Peyer's patch (tissue), 4 donors: Measurements from ENCODE around the gene KRT9. TPM values are rescaled to one million over a fixed set of nuclear protein-coding genes. Genes with fewer than 3 reads are reported as not detected.
"Not testable (repeated sequence)": the region's sequence is repeated elsewhere in the genome, so short reads cannot be mapped to it uniquely, and the experiment has no call there.

Source experiments
- DNase-seq, 3 donors: peaks; one replicate each; pipeline ENCODE4 v3.0.0-alpha.2; 2017 to 2019
- H3K27ac ChIP-seq, 4 donors: fragments of 200-600 bp; sonication (generic); one replicate each; pipeline ENCODE4 v1.5.1; 2016 to 2019
- H3K27me3 ChIP-seq, 2 donors: fragments of 200-600 bp; sonication (generic); one replicate each; pipeline ENCODE4 v1.5.1; 2019
- H3K36me3 ChIP-seq, 3 donors: fragments of 200-600 bp; sonication (generic); one replicate each; pipeline ENCODE4 v1.5.1; 2016 to 2019
- H3K4me1 ChIP-seq, 4 donors: fragments of 200-600 bp; sonication (generic); one replicate each; pipeline ENCODE4 v1.5.1; 2016 to 2019
- H3K4me3 ChIP-seq, 4 donors: fragments of 200-600 bp; sonication (generic); 1 replicate in 3 of 4; 2 replicates in 1 of 4; pipeline ENCODE4 v1.5.1; 2016 to 2019; ENCODE audit warnings: mild to moderate bottlenecking in 1 of 4
- H3K9me3 ChIP-seq, 4 donors: fragments of 200-600 bp; sonication (generic); one replicate each; pipeline ENCODE4 v1.5.1; 2016 to 2019; ENCODE audit warnings: mild to moderate bottlenecking in 1 of 4
- POLR2A ChIP-seq, 2 donors: fragments of 450-650 bp; IDR thresholded peaks; one replicate each; pipeline ENCODE4 v1.5.1; 2017; ENCODE audit warnings: antibody characterized with exemption in 2 of 2, mild to moderate bottlenecking in 2 of 2, moderate library complexity in 2 of 2
- total RNA-seq, 4 donors: library from RNA; depleted of rRNA; stranded (reverse); fragments of >200 nt; gene quantifications; one replicate each; pipeline ENCODE4 v1.1.0, GENCODE V29; 2016
- TF ChIP-seq, protein P1 (sequence below), 6 experiments: fragments of 450-650 bp in 4 of 6; fragments of 200-600 bp in 2 of 6; sonication (generic) in 1 of 6; IDR thresholded peaks; one replicate each; pipeline ENCODE4 v1.5.1; 2017 to 2019; ENCODE audit warnings: antibody characterized with exemption in 6 of 6, mild to moderate bottlenecking in 3 of 6, moderate library complexity in 1 of 6

Gene KRT9
- total RNA-seq, 4 donors from 2014 or later: not detected

DNA sequence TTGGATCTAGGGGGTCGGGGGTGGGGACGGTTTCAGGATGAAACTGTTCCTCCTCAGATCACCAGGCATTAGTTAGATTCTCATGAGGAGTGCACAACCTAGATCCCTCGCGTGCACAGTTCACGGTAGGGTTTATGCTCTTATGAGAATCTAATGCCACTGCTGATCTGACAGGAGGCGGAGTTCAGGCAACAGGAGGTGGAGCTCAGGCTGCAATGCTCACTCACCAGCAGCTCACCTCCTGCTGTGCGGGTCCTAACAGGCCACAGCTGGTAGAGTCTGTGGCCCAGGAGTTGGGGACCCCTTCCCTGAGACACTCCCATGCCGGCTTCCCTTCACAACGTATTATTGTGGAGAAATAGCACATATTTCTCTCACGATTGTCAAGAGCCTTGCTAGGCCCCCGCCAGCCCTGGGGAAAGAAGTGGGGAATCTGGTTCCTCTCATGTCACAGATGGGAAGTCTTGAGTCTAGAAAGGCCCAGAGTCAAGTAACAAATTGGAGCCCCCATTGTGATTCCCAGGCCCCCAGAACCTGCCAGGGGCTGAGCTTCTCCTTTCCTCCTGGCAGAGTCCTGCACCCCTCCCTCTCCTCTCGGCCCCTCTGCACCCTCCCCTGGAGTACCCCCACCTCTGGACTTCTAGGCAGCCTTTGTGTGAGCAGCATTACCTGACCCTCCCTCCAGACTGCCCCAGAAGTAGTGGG, 20.9 kb upstream of the KRT9 start:
- H3K9me3 ChIP-seq: no peaks in the 10 kb centered on the region
- no peaks in the 10 kb centered on the region for H3K27me3 ChIP-seq
- H3K36me3 ChIP-seq: no peaks in the 10 kb centered on the region
- TF ChIP-seq, protein P1, sequence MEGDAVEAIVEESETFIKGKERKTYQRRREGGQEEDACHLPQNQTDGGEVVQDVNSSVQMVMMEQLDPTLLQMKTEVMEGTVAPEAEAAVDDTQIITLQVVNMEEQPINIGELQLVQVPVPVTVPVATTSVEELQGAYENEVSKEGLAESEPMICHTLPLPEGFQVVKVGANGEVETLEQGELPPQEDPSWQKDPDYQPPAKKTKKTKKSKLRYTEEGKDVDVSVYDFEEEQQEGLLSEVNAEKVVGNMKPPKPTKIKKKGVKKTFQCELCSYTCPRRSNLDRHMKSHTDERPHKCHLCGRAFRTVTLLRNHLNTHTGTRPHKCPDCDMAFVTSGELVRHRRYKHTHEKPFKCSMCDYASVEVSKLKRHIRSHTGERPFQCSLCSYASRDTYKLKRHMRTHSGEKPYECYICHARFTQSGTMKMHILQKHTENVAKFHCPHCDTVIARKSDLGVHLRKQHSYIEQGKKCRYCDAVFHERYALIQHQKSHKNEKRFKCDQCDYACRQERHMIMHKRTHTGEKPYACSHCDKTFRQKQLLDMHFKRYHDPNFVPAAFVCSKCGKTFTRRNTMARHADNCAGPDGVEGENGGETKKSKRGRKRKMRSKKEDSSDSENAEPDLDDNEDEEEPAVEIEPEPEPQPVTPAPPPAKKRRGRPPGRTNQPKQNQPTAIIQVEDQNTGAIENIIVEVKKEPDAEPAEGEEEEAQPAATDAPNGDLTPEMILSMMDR (IDR thresholded peaks at IDR 0.05): no peak
- no peak for TF ChIP-seq POLR2A (IDR thresholded peaks at IDR 0.05)
- no peak overlapping the region for H3K27ac ChIP-seq
- no peak overlapping the region for H3K4me3 ChIP-seq
- H3K4me1 ChIP-seq: no peaks in the 10 kb centered on the region
- DNase-seq: peak in 1 of 3 donors; percentile 19

DNA sequence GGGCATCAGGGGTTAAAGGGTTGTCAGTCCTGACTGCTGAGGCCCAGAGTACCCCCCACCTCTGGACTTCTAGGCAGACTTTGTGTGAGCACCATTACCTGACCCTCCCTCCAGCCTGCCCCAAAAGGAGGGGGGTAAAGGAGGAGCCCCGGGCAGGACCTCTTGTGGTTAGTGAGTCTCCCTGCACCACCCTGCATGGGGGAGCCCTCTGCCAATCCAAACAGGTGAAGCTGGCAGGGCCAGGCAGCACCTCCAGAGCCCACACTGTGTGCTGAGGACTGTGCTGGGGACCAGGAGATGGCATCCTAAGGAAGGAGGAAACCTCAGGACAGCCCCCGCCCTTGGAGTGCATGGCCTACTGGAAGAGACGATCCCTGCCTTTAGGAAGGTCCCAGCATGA, 17.4 kb upstream of the KRT9 start:
- H3K36me3 ChIP-seq: no peaks in the 10 kb centered on the region
- H3K9me3 ChIP-seq: no peaks in the 10 kb centered on the region
- no peaks in the 10 kb centered on the region for H3K27me3 ChIP-seq
- no peak for TF ChIP-seq POLR2A (IDR thresholded peaks at IDR 0.05)
- TF ChIP-seq, protein P1 (IDR thresholded peaks at IDR 0.05): no peak
- H3K27ac ChIP-seq: no peak overlapping the region
- no peaks in the 10 kb centered on the region for H3K4me1 ChIP-seq
- DNase-seq: no peak
- H3K4me3 ChIP-seq: no peak overlapping the region

DNA sequence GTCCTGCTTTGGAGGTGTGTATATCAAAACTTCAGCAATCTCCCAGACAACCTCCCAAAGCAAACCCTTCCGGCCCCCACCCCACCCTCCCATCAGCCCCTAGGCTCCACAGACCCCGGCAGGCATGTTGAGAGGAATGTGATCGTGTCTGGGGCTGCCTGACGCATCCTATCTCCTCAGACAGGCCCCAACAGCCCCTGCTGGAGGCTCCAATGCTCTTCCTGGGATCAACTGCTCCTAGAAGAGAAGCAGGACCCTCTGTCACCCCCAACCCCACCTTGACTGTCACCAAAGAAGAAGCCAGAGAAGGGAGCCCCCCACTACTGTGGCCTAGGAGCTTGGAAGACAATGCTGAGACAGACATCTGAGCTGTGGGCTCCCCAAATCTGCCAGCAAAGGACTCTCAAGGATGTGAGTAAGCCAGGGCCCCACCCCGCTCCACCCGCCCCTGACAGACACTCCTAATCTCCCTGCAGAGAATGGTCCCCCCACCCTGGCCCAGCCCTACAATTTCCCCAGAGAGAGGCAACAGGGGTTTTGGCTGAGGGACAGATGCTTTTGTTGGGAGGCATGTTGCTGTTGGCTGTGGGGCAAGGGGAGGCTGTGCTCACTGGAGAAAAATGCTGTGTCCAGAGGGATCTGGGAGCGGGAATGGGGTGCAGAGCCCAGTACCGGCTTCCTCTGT, 16.4 kb upstream of the KRT9 start:
- Histone ChIP-seq H3K9me3 (no peaks in the 10 kb centered on the region), H3K27ac (no peak overlapping the region), H3K4me1 (no peaks in the 10 kb centered on the region), H3K27me3 (no peaks in the 10 kb centered on the region), H3K4me3 (no peak overlapping the region), H3K36me3 (no peaks in the 10 kb centered on the region)
- TF ChIP-seq POLR2A (IDR thresholded peaks at IDR 0.05): no peak
- TF ChIP-seq, protein P1 (IDR thresholded peaks at IDR 0.05): no peak
- no peak for DNase-seq

DNA sequence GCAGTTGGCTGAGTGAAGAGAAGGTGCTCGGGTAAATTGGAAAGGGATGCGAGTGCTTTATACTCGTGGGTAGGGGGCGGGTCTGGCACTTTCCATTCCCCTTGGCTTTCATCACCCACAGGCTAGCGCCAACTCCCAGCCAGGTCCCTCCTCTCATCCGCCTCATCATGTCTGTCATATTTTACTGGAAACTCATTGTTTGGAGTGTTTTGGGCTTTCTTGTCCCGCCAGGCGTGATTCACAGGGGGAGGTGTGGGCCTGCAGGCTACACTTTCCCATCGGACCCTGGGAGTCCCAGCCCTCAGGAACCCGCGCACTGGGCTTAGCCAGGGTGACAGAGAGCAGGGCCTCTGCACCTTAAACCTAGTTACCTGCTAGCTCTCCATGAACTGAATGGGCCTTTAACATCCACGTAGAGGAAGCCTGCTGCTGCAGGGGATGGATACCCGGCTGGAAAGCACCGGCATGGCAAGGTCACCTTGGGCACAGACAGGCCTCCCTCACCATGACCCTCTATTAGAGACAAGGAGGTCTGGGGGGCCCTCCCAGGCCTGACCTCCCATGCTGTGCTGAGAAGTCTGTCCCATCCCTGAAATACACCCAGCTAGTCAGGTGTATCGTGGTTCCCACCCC, 15.1 kb upstream of the KRT9 start, which contains the start of gene KRT14:
Gene KRT14 (minus strand): TSS at position 33 of the 633 bp plus-strand sequence. CDS start 61 bp downstream, outside the sequence.
- DNase-seq: no peak
- Histone ChIP-seq H3K4me1 (peaks cover 0 to 7% (median 0%) of the 10 kb centered on the region in 4 donors), H3K36me3 (no peaks in the 10 kb centered on the region), H3K27ac (no peak within 1 kb of the TSS), H3K9me3 (no peaks in the 10 kb centered on the region), H3K27me3 (no peaks in the 10 kb centered on the region), H3K4me3 (no peak within 1 kb of the TSS)
- TF ChIP-seq, protein P1 (IDR thresholded peaks at IDR 0.05): no peak

DNA sequence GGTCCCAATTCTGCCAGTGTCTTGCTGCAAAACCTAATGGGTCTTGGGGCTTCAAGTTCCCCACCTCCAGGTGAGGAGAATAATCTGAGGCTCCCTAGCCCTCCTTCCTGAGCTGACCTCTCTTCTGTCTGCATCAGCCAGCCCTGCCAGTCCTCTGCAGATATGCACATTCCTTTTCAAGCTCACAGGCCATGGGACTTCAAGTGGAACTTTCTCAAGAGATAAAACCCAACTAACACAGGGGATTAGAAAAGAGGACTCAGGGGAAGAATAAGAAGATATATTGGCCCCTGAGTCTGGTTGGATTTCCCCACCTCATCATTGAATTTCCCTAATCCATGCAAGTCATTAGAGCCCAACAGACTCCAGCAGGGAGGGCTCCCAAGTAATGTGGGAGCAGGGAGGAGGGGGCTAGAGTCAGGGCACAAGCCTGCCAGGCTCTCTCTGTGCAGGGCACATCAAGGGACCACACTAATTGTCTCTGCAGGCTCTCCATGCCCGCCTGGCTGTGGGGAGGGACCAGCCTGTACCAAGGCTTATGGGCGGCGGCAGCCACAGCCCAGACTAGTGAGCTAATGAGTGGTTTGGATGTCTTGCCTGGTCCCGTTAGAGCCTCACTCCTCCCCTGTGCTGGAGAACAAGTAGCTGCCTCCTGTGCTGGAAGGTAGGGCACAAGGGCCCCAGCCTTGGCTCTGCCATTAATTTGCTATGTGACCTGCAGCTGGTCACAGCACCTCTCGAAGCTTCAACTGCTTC, 13.6 kb upstream of the KRT9 start:
- DNase-seq: no peak
- H3K4me3 ChIP-seq: no peak overlapping the region
- TF ChIP-seq, protein P1 (IDR thresholded peaks at IDR 0.05): no peak
- no peak for TF ChIP-seq POLR2A (IDR thresholded peaks at IDR 0.05)
- H3K27me3 ChIP-seq: no peaks in the 10 kb centered on the region
- H3K36me3 ChIP-seq: no peaks in the 10 kb centered on the region
- peaks cover 0 to 7% (median 0%) of the 10 kb centered on the region in 4 donors for H3K4me1 ChIP-seq
- H3K27ac ChIP-seq: no peak overlapping the region
- no peaks in the 10 kb centered on the region for H3K9me3 ChIP-seq

DNA sequence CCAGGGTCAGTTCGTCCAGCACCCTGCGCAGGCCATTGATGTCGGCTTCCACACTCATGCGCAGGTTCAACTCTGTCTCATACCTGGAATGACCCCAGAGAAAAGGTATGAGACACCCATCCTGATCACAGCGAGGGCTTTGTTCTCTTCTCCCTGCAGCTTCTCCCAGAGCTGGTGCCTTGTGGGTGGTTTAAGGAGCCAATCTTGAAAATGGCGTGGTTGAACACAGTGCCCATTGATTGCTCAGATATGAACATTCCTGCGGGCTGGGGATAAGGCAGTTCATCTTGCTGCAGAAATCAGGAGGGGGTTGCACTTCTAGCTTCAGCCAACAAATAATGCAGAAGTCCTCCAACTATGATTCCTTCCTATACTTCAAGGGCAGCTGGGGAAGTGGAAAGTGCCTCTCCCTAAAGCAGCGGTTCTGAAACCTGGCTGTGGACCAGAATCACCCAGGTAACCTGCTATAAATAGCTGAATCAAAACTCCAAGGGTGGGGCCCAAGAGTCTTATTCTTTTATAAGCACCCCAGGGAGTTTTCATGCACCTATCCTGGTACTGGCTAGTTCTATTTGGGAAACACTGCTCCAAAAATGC, 12.6 kb upstream of the KRT9 start:
- not testable (repeated sequence) for H3K27ac ChIP-seq, H3K36me3 ChIP-seq, H3K27me3 ChIP-seq, H3K4me3 ChIP-seq, DNase-seq, H3K9me3 ChIP-seq
- peaks cover 0 to 11% (median 0%) of the 10 kb centered on the region in 4 donors for H3K4me1 ChIP-seq
